HG03575 (cell line): ENCODE measurements around the gene A4GNT.

Experiments used
- ATAC-seq: cut with Tn5 transposase; IDR thresholded peaks from one replicate; pipeline ENCODE4 v1.9.1; 2021; ENCODE audit not compliant: unreplicated experiment, insufficient number of reproducible peaks, low FRiP score; ENCODE audit errors: extremely low read depth

A4GNT gene

DNA sequence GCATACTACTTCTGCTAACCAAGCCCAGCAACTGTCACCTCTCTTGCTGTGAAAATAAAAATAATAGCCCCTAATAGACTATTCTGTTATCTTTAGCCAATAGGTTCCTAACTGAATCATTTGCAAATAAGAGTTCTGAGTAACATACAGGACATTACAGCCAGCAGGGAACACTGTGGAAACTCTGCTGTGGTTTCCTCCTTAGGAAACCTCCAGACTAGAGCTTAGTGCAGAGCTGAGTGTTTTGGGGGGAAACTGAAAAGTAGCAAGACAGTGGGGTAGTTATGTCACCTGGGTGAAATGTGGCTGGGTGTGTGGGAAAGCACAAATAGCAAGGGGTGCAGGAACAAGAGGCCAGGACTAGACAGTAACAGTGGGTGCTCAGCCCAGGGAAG lies 49.2 kb downstream of the A4GNT start:
- no peak for ATAC-seq

DNA sequence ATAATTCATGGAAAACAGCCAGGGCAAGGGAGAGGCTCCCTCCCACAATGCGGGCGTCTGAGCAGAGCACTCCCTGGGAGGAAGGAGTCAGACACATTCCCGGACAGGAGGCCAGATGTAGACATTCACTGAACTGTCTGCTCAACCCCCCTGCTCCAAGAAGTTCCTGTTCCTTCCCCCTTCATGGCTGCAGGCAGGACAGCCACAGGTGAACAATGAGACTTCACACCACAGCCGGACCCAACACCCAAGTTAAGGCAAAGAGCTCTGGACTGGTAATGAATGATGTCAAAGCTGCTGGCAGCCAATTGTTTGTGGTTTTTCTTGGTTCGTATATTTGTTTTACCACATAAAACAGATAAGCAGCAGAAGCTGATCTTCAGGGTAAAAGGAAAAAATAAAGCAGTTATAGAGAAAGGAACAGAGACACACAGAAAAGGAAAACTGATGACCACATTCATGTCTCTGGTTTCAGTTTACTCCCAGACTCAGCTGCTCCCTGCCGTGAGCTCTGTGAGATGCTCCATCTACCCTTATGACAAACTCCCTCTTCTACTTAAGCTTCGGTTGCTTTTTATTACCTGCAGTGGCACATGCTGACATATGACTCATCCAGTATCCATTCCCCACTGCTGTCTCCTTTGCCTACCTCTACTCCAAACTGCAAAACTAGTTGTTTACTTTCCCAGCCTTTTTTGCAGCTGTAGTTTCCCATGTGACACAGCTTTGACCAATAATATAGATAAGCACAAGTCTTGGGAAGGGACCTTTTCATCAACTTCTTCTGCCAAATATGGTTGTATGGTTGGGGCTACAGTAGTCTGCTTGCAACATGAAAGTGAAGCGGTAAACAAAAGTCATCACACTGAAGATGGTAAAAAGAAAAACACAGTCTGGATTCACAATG lies 49.9 kb downstream of the A4GNT start:
- ATAC-seq, result no peak

DNA sequence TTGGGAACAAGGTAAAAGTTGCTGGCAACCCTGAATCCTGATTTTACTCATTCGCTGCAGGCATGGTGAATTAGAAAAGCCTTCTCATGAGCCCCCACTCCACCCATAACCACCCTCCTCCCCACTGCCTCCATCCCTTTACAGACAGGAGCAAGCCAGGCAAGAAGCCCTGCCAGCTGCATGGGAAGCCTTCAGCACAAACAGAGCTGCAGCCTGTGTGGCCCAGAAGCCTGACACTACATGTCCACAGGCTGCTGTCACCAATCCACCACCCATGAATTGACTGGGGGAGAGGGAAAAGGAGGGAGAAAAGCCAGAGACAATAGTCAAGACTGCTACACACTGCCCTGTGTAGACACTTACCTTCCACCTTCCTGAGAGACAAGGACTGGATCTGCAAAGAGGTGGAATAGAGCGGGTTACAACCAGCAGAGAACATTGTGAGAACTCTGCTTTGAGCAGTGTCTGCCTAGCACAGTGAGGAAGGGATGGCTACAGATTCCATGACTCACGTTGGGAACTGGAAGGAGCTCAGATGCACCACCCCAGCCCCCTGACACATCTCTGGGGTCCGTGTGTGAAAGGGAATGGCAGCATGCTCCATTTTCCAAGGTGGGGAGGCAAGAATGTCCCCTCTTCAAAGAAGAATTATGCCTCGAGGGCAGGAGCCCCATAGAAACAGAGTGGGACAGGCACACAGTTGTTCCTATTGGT lies 50.7 kb downstream of the A4GNT start:
- no peak for ATAC-seq

DNA sequence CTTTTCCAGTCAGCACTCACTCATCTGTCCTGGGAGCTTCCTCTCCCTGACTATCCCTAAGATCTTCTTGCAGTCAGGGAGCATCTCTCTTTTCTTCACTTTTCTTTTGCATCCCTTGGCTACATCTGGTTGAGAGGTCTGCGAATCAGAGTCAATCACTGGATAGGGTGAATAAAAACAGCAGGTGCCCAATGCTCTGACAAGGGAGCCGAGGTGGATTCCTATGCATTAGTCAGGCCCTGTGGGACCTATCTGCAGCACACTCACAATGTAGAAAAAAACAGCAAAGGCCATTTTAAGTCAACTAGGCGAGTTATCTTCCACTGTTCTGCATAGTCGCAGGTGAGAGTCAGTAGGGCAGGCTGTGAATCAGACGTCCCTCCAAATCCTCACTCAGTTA lies 52.3 kb downstream of the A4GNT start:
- no peak for ATAC-seq

DNA sequence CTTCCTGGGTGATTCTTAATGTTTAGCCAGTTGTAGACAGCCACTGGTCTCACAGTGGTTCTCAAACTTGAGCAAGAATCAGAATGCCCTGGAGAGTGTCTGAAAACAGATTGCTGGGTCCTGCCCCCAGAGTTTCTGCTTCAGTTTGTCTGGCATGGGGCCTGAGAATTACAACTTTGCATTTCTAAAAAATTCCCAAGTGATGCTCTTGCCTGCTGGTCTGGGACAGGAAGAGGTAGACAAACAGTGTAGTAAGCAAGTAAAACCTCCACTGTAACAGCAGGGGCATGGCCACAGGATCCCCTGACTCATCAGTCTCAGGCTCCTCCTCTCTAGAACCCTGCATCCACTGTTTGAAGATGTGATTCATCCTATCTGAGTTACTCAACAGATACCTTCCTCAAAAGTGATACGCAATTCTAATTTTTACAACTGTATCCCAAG lies 53.3 kb downstream of the A4GNT start:
- ATAC-seq, result no peak

DNA sequence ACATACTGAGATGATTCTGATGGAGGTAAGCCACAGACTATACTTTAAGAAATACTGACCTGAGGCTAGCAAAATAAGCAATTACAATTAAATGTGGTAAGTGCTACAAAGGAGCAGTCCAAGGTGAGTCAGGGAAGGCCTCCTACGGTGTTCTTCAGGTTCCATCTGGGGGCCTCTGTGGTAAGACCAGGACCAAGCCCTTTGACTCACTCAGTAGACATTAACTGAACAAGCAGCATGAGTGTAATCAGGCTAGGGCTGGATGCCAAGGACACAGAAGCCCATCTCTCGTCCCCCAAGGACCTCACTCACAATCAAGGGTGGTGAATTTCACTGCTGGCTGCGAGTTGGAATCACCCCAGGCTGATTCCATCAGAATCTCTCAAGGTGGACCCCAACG lies 54.1 kb downstream of the A4GNT start:
- no peak for ATAC-seq
